ENCODE measurements around the gene PAX9.
"Not testable (repeated sequence)": the region's sequence is repeated elsewhere in the genome, so short reads cannot be mapped to it uniquely, and the experiment has no call there.

Gene PAX9

DNA sequence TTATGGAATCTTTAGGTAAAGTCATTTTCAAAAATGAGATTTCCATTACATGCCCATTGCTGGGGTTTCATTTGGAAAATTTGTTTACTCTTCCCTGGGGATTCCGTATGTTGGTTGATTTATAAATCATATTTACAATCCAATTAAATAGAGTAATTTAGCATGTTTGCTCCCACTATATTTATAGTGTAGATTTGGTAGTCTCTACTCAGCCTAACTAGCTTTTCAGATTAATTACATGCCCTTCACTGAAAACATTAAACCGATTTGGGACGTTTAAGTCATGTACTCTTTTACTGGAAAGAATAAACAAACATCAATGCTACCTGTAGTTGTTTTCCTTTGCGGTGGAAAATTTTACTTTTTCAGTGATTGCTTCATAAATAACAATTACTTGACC, 10.4 kb downstream of the PAX9 start:
- no peak for DNase-seq

DNA sequence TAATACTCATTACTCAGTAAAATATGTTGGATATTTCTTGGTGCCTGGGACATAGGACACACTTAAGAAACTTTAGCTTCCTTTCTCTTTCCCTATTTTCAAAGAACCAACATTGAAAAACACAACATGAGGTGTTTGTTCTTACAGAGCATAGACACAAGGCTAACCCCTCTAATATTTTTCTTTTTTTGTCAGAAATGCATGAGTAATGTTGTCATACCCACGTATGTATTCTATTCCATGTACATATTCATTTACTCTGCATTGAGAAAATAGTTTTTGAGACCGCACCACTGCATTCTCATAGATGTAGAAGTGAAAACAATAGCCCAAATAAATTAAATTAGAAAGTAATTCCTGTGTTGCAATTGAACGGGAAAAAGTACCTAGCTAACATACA, 13.0 kb downstream of the PAX9 start:
- DNase-seq = no peak

- DNase-seq = no peak
Measured at GRCh38 chr14:36675581-36675980, 13.9 kb downstream of the PAX9 start.

DNA sequence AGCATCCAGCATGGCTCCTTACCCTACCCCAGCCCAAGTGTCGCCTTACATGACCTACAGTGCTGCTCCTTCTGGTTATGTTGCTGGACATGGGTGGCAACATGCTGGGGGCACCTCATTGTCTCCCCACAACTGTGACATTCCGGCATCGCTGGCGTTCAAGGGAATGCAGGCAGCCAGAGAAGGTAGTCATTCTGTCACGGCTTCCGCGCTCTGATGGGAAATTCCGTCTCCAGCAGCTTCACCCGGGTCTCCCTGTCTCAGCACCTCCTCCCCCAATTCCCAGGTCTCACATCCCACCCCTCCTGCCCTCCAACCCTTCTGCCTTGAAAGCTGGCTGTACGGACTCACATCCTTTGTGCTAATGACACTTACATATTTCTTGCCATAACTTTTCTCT, 14.6 kb downstream of the PAX9 start:
- DNase-seq = no peak

- DNase-seq = no peak
Measured at GRCh38 chr14:36682338-36682737, 20.7 kb downstream of the PAX9 start.

DNA sequence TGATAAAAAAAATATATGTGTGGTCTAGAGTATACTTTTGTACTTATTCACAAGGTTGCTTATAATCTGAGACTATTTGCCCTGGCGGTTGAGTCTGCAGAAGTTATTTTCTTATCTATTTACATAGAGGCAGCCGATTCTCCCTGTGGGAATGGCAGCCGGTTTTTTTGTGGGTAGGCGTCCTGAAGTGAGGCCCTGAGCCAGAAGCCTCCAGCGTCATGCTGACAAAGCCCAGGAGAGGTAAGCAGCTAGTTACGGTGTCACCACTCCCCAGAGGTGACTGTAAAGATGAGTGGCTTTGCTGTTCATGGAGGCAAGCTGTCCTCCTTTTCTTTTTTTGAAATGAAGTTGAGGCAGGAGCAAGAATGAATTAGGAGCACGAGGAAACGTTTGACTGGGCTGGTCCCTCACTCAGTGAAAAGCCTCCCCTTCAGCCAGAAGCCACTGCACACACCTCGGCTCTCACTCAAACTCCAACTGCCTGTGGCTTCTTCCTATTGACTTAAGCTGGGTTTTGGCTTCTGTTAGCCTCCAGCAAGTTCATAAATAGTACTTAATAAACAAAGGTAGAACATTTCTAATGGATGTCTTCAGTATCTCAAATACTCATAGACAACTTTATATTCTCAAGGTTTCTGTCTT, 21.5 kb downstream of the PAX9 start:
- DNase-seq = no peak

DNA sequence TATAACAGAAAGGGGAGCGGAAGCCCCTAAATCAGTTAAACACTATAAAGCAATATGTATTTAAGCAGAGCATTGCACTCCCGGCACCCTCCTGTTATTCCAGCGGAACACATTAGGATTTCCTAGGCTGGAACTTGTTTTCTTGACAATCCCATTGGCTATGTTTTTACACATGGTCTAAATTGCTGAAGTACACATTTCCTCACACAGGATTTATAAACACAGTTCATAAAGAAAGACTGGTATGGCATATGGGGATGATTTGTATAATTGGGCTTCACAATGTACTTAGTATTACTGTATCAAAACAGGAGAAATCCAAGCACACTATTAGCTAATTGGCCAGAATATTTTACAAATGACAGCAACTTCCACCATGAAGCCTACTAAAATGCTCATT, 23.3 kb downstream of the PAX9 start:
- no peak for DNase-seq

DNA sequence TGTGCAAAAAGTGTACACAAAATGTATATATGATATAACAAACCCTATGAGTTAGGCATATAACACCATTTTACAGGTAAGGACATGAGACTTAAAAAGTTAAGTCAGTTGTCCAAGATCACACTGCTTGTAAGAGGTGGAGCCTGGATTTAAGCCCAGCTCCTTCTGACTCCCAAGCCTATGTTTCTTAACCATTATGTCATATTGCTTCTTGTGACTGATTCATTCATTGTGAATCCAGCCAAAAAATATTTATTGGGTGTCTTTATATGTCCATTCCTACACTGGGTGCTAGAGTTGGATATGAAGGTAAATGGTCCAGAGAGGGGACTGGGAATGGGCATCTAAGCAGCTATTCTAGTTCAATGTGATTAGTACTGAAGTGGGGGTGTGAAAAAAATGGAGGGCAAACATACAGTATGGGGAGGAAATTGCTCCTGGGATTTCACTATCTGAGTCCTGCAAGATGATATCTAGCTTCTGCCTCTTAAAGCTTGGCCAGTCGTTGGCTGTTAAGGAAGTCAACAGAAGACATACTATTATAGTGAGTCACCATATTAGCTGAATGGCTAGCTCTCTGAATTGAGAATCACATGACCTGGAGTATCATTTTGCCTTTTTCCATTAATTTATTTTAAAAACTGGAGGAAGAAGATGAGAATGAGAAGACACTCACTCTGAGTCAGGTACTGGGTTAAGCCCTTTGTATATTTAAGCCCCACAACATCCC, 28.8 kb downstream of the PAX9 start:
- DNase-seq = no peak

DNA sequence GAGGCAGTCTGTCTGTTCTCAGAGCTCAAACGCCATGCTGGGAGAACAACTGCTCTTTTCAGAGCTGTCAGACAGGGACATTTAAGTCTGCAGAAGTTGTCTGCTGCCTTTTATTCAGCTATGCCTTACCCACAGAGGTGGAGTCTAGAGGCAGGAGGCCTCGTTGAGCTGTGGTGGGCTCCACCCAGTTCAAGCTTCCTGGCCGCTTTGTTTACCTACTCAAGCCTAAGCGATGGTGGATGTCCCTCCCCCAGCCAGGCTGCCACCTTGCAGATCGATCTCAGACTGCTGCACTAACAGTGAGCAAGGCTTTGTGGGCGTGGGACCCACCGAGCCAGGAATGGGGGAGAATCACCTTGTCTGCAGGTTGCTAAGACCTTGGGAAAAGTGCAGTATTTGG, 37.8 kb downstream of the PAX9 start:
- not testable (repeated sequence) for DNase-seq

- no peak for DNase-seq
Measured at GRCh38 chr14:36700651-36701050, 39.0 kb downstream of the PAX9 start.

- no peak for DNase-seq
Measured at GRCh38 chr14:36701132-36701531, 39.5 kb downstream of the PAX9 start.

- no peak for DNase-seq
Measured at GRCh38 chr14:36702474-36702873, 40.8 kb downstream of the PAX9 start.

- DNase-seq = no peak
Measured at GRCh38 chr14:36707570-36707969, 45.9 kb downstream of the PAX9 start.

GRCh38 chr14:36713960-36714703, 52.5 kb downstream of the PAX9 start:
- DNase-seq = no peak

- DNase-seq = no peak
Measured at GRCh38 chr14:36716614-36717184, 55.0 kb downstream of the PAX9 start.

DNA sequence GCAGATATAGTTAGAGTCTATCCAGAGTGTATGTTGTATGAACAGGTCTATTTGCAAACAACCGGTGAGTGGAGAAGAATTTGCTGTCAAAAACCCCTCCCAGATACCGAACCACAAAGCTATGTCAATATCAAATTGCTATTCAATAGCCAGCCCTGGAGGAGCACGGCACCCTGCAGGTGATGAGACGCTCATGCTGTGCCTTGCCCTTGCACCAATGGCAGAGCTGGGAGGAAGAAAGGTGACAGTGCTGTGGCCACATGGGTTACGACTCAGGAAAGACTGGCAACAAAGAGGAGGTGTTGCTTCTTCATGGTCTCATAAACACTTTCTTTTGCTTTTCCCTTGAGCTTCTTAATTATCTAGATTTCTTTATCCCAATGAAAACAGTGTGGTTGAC, 55.7 kb downstream of the PAX9 start:
- DNase-seq = no peak

DNA sequence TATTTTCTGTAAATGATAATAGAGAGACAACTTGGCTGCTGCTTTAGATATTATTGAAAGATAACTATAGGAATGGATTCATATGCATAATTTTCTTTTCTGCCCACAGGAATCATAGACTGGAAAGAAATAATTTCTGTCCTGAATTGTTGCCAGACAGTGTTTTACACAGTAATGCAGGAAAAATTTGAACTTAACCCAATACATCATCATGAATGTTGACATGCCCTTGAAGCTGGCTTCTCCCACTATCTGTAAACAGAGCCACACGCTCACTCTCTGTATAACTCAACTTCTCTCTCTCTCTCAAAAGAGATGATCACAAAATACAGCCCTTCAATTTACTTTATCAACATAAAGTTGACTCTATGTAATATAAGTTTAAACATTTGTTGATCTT, 56.6 kb downstream of the PAX9 start:
- no peak for DNase-seq

GRCh38 chr14:36719823-36720222, 58.2 kb downstream of the PAX9 start:
- no peak for DNase-seq

- DNase-seq = no peak
Measured at GRCh38 chr14:36720657-36721056, 59.0 kb downstream of the PAX9 start.

GRCh38 chr14:36721877-36722276, 60.2 kb downstream of the PAX9 start:
- no peak for DNase-seq

- DNase-seq = no peak
Measured at GRCh38 chr14:36723530-36723929, 61.9 kb downstream of the PAX9 start.

DNA sequence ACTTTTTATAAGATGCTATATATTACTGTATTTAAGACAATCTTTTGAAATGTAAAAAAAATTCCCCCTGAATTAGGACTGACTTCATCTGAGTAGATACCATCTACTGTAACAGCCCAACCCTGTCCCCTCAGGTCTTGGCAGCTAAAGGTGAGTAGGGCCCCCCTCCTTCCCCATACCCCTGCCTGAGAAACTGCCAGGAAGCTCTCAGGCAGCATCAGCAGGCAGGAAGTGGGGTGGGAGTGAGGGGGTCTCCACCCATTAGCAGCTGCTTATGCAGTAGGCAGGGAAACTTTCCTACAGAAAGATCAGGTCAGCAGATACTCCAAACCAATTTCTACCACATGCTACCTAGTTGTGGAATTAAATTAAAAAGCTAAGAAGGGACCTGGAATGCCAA, 62.5 kb downstream of the PAX9 start:
- DNase-seq = no peak

- no peak for DNase-seq
Measured at GRCh38 chr14:36726128-36726527, 64.5 kb downstream of the PAX9 start.

Measured in right kidney (tissue), 1 donor.